Prostate gland (tissue), 2 donors: ENCODE measurements around the gene GPR107. TPM values are rescaled to one million over a fixed set of nuclear protein-coding genes. Genes with fewer than 3 reads are reported as not detected.

ENCODE experiments used
- DNase-seq: peaks from one replicate; pipeline ENCODE4 v3.0.0-alpha.2; 2019; ENCODE audit warnings: low spot score
- H3K27ac ChIP-seq, 2 donors: fragments of 200-600 bp; sonication (generic); 2 replicates each; pipeline ENCODE4 v1.5.1; 2017 to 2019
- H3K27me3 ChIP-seq: fragments of 200-600 bp; sonication (generic); replicated peaks from 2 replicates; pipeline ENCODE4 v1.5.1; 2019; ENCODE audit not compliant: insufficient read depth
- H3K36me3 ChIP-seq, 2 donors: fragments of 200-600 bp; sonication (generic); 1 replicate in 1 of 2; 2 replicates in 1 of 2; pipeline versions ENCODE4 v1.5.1 to v1.8.1; 2017 to 2019
- H3K4me1 ChIP-seq: fragments of 200-600 bp; sonication (generic); replicated peaks from 2 replicates; pipeline ENCODE4 v1.5.1; 2019
- H3K4me3 ChIP-seq, 2 donors: fragments of 200-600 bp; sonication (generic); 2 replicates each; pipeline ENCODE4 v1.5.1; 2017 to 2019
- H3K9me3 ChIP-seq: fragments of 200-600 bp; sonication (generic); 2 replicates; pipeline ENCODE4 v1.5.1; 2017
- CTCF ChIP-seq, 4 experiments: fragments of 200-600 bp in 2 of 4; fragments of 450-650 bp in 2 of 4; sonication (generic) in 2 of 4; IDR thresholded peaks; 1 replicate in 3 of 4; 2 replicates in 1 of 4; pipeline ENCODE4 v1.5.1; 2016 to 2019; ENCODE audit warnings: antibody characterized with exemption in 4 of 4, mild to moderate bottlenecking in 2 of 4, moderate library complexity in 2 of 4
- POLR2A ChIP-seq: fragments of 450-650 bp; IDR thresholded peaks from one replicate; pipeline ENCODE4 v1.6.1; 2016; ENCODE audit warnings: antibody characterized with exemption, mild to moderate bottlenecking
- POLR2AphosphoS5 ChIP-seq: sonication (generic); formaldehyde crosslinking; IDR thresholded peaks from one replicate; pipeline ENCODE4 v1.6.1; 2017; ENCODE audit warnings: antibody characterized with exemption
- WGBS: methylation state at CpG from one replicate; pipeline ENCODE4 v1.1.5; 2018; 5-methylcytosine and 5-hydroxymethylcytosine counted together
- intact Hi-C: fragments of 100-400 bp; cut with DNase I; formaldehyde crosslinking; loops from one replicate; pipeline ENCODE4 v1.14.2; 2022
- total RNA-seq, 2 donors: library from RNA; depleted of rRNA; stranded (reverse); fragments of >200 nt; gene quantifications; one replicate each; pipeline ENCODE4 v1.1.0, GENCODE V29; 2016

Gene GPR107
- total RNA-seq, 2 donors from 2014 or later, result 36.3 to 51.5 TPM

GRCh38 chr9:130165579-130165978, 111.9 kb downstream of the GPR107 start:
- Histone ChIP-seq H3K9me3 (no peaks in the 10 kb centered on the region), H3K27ac (no peak overlapping the region), H3K4me3 (no peak overlapping the region), H3K4me1 (no peaks in the 10 kb centered on the region), H3K36me3 (no peaks in the 10 kb centered on the region), H3K27me3 (no peaks in the 10 kb centered on the region)
- TF ChIP-seq POLR2A (no peak), CTCF (IDR thresholded peaks at IDR 0.05) (no peak), POLR2AphosphoS5 (no peak)
- 89% methylated on average over 1 of the region's 1 CpG for WGBS
- intact Hi-C loops, result no loop called here
- DNase-seq, result no peak

GRCh38 chr9:130166399-130166798, 112.7 kb downstream of the GPR107 start:
- DNase-seq, result no peak
- Histone ChIP-seq H3K36me3 (no peaks in the 10 kb centered on the region), H3K4me3 (no peak overlapping the region), H3K27me3 (no peaks in the 10 kb centered on the region), H3K9me3 (no peaks in the 10 kb centered on the region), H3K27ac (no peak overlapping the region), H3K4me1 (no peaks in the 10 kb centered on the region)
- intact Hi-C loops, result no loop called here
- WGBS, result 92% methylated on average over 4 of the region's 4 CpGs
- TF ChIP-seq POLR2A (no peak), POLR2AphosphoS5 (no peak), CTCF (IDR thresholded peaks at IDR 0.05) (no peak)

GRCh38 chr9:130167927-130168326, 114.2 kb downstream of the GPR107 start:
- DNase-seq, result no peak
- WGBS, result 67% methylated on average over 6 of the region's 6 CpGs
- no peak overlapping the region for H3K27ac ChIP-seq
- intact Hi-C loops, result no loop called here
- H3K36me3 ChIP-seq, result no peaks in the 10 kb centered on the region
- no peak overlapping the region for H3K4me3 ChIP-seq
- no peaks in the 10 kb centered on the region for H3K9me3 ChIP-seq
- TF ChIP-seq POLR2AphosphoS5 (no peak), CTCF (IDR thresholded peaks at IDR 0.05) (no peak), POLR2A (no peak)
- H3K27me3 ChIP-seq, result no peaks in the 10 kb centered on the region
- H3K4me1 ChIP-seq, result no peaks in the 10 kb centered on the region

GRCh38 chr9:130171226-130172148, 117.8 kb downstream of the GPR107 start:
- H3K36me3 ChIP-seq, result no peaks in the 10 kb centered on the region
- 31% methylated on average over 45 of the region's 45 CpGs for WGBS
- peak overlapping the region; percentile 22 to 31 for H3K27ac ChIP-seq
- no peaks in the 10 kb centered on the region for H3K9me3 ChIP-seq
- intact Hi-C loops, result loop anchor here (5.0 kb wide), 3 partner anchors 39 to 66 kb away; no protein-coding TSS in a partner anchor
- no peaks in the 10 kb centered on the region for H3K27me3 ChIP-seq
- no peaks in the 10 kb centered on the region for H3K4me1 ChIP-seq
- no peak for TF ChIP-seq POLR2A
- TF ChIP-seq POLR2AphosphoS5, result no peak
- no peak for TF ChIP-seq CTCF (IDR thresholded peaks at IDR 0.05)
- peak overlapping the region; percentile 52 to 57 for H3K4me3 ChIP-seq
- no peak for DNase-seq
